Embryonic facial prominence (tissue), 1 donor: Measurements from ENCODE around the gene OPA3.
A peak's percentile ranks its signal among the peaks of the same experiment; 100 is the strongest.

Experiments used
- DNase-seq: peaks from one replicate; pipeline ENCODE4 v3.0.0-alpha.2; 2016; ENCODE audit errors: extremely low spot score

Gene OPA3

GRCh38 chr19:45567609-45568008 is 17.0 kb downstream of the OPA3 start:
- DNase-seq, result no peak

DNA sequence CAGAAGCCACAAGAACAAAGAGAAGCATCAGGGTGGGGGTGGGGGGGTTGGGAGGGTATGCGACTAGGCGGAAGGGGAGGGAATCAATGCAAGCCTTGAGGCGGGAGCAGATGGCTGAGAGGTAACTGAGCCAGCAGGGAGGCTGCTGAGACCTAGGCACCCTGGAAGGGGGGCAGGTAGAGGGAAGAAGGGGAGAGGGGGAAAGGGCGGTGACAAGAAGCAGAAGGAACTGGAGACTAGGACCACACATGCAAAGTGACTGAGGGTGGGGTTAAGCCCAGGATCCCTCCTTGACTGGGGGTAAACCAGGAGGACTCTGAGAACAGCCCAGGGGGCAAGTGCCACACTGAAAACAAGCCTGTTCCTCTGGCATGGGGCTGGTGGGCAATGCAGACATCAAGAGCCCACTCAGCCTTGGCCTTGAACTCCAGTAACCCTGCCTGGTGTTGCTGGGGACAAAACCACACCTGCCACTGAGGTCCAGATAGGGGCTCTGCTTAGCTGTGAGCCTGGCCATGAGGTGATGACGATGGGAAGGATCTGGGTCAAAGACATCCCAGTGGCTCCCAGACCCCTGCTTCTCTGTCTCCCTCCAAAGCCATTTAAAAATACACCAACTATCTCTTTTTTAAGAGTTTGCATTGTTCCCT is 20.3 kb downstream of the OPA3 start:
- no peak for DNase-seq

GRCh38 chr19:45560686-45561085 is 23.9 kb downstream of the OPA3 start:
- DNase-seq, result no peak

DNA sequence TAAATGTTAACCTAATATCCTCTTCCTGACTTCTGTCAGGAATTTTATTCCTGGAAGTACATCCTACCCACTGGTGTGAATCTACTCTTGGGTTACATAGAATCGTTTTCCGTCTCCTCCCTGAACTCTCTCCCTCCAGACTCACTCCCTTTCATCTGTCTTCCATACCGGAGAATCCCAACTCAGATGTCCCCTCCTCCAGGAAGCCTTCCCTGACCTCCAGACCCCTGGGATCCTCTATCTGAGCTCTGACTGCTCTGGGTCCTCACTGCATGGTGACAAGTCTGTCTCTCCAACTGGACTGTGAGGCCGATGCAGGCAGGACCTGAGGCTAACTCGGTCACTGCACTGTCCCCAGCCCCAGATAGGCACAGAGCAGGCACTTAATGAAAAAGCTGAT is 24.6 kb downstream of the OPA3 start:
- DNase-seq, result no peak

DNA sequence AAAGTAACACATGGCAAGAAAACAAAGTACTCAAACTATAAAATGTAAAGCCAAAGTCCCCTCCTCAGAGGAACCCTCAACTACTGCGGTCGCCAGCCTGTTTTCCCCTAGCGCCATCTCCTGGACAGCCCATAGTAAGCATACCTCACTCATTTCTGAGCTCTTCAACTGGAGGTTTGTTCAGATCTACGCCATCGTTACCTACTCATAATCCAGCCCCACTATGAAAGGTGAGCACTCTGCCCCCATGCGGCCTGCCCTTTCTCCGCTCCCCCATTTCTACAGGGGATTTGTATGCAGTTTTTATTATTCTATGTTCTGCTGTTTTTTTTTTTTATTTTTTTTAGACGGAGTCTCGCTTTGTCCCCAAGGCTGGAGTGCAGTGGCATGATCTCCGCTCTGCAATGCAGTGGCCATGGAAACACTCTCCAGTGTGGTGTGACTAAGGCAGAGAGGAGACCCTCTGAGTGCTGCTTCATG is 26.2 kb downstream of the OPA3 start:
- DNase-seq, result peak; percentile 16

DNA sequence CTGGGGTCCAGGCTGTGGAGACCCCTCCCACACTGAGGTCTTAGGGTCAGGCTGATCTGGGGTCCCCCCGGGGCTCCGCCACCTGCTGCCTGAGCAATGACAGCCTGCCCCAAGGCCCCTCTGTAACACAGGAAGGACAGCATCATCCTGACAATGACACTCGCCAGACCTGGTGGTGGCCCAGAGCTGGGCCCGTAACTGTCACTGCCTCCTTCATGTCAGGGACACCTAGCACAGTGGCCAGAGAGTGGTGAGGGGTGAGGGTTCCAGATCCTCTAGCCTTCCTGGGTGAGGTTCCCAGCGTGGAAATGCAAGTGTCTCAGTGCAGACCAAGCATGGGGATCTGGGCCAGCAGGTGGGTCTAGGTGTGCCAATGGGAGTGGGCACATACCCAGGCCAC is 27.8 kb downstream of the OPA3 start:
- DNase-seq, result no peak

DNA sequence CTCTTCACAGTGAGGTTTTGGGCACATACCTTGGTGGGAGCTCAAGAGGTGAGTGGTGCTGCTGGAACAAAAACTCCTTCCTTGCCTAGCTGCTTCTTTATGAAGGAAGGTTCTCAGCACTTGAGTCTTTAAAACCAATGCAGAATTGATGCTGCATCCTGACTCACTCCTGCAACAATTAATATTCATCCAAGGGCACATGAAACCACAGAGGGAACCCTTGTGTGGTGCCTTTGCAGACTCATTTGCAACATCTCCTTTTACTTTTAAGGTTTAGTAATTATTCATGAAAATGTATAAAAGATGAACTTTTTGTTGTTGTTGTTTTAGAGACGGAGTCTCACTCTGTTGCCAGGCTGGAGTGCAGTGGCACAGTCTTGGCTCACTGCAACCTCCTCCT is 30.1 kb downstream of the OPA3 start:
- DNase-seq, result no peak

- DNase-seq, result no peak
Measured at GRCh38 chr19:45553464-45553863, 31.1 kb downstream of the OPA3 start.

DNA sequence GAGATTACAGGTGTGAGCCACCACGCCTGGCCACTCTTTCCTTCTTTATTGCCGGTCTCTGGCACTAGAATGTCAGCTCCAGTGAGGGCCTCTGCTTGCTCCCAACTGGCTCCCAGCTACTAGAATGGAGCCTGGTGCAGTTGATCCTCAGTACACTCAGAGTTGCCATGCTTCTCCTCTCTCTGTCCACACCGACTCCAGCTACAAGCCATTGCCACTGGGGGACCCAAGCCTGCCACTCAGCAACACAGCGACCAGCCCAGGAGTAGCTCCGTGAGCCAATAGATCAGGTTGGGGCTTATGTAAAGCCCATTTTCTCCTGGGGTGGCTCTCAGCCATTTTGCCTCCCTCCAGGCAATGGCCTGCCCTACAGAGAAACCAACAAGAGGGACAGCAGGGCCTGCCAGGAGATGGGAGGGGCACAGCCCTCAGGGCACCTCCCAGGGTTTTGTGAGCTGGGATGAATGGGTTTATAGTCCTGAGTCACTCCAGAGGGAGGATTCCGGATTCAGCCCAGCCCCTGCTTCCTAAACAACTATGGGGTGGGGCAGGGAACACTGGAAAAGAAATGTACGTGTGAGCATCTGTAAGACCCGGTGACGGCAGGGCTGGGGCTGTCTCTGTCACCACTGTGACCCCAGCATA is 36.5 kb downstream of the OPA3 start:
- no peak for DNase-seq

DNA sequence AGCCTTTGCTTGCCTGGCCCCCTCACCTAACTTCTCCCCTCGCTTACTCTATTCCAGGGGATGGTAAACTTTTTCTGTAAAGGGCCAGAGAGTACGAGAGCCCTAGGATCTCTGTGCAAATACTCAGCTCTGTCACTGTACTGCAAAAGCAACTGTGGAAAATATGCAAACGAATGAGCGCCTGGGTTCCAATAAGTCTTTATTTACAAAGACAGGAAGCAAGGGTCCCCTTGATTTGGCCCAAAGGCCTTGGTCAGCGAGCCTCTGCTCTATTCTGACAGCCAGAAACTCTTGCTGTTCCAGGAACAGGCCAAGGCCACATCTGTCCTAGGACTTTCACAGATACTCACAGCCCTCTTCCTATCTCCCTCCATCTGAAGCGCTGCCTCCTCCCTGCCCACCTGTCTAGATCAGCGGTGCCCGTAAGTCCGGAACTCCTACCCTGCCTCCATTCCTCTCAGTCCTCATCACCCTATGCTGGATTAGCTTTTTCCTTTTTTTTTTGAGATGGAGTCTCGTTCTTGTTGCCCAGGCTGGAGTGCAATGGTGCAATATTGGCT is 37.3 kb downstream of the OPA3 start:
- no peak for DNase-seq

- DNase-seq, result no peak
Measured at GRCh38 chr19:45542234-45542668, 42.4 kb downstream of the OPA3 start.

GRCh38 chr19:45539459-45539858 is 45.1 kb downstream of the OPA3 start:
- DNase-seq, result no peak

DNA sequence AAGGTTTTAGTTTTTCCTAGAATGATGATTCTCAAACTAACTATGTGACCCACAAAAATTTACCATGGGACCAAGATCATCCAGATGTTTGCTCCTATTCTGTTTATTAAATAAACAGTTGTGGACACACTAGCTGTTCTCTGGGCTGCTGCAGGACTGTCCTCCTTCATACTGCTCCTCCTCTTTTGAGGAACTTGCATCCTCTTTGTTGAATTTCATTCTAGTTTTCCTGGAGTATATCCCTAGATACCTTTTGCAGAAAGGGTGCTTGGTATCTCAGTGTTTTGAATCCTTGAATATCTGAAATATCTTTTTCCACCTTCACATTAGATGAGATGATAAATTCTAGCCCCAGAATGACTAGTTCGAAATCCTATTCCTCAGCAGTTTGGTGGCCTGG is 53.3 kb downstream of the OPA3 start:
- DNase-seq, result no peak

DNA sequence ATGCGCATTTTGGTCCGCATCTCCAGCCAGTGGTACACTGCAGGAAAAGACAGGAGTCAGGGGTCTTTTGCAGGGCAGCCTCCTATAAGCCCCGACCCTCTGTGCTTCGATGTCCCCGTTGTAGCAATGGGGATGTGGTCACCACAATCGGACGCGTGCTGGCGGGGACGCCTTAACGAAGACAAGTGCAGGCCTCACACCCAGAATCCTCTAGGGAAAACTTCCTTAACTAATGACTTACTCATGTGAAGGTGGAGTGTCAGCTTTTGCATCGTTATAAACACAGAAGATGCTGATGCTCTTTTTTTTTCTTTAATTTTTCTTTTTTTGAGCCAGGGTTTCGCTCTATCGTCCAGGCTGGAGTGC is 55.2 kb downstream of the OPA3 start:
- no peak for DNase-seq

DNA sequence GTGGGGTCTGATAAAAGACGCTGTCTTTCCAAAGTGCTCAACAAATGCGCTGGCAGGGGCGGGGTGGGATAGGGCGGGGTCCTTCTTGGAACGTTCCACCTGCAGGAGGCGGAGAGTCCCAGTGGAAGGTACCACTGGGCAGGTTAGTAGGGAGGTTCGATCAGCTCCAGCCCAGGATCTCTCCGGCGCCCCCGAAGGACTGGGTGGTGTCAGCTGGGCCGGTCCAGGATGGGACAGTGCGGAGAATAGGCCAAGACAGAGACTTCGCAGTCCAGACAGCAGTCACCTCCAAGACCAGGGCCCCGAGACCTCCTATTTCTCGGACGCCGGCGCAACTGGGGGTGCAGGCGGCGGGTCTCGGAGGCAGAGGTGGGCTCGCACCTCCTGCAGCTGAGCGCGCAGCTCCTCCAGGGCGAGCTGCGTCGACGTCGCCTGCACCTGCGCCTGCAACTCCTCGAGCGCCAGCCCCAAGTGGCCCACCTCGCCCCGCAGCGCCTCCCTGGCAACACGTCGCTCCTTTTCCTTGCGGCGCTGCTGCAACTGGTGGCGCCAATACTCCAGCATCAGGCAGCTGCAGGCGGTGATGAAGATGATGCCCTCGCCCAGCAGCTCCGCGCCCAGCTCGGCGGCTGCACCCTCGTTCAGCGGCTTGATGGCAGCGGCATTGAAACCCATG is 55.7 kb downstream of the OPA3 start:
- peak; percentile 36 for DNase-seq

GRCh38 chr19:45528149-45528743 is 56.4 kb downstream of the OPA3 start:
- DNase-seq, result no peak

- no peak for DNase-seq
Measured at GRCh38 chr19:45527731-45528130, 56.9 kb downstream of the OPA3 start.

DNA sequence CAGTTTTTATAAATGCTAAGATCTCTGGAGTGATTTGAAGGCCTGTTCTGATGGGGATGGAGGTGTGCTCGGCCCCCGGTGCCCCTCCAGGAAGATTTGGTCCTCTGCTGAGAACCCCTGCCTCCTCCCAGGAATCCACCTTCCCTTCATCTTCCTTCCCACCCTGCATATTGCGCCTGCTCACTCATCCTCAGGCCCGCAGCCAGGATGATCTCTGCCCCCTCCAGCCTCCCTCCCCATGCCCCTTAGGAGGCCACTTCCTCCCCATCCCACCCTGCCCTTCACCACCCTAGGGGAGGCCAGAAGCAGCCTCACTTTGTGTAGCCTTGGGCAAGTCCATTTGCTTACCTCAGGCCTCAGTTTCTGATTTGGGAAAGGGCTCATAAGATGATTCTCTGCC is 57.6 kb downstream of the OPA3 start:
- DNase-seq, result no peak

GRCh38 chr19:45526143-45526542 is 58.5 kb downstream of the OPA3 start:
- no peak for DNase-seq

GRCh38 chr19:45524575-45525129 is 60.0 kb downstream of the OPA3 start:
- DNase-seq, result no peak

DNA sequence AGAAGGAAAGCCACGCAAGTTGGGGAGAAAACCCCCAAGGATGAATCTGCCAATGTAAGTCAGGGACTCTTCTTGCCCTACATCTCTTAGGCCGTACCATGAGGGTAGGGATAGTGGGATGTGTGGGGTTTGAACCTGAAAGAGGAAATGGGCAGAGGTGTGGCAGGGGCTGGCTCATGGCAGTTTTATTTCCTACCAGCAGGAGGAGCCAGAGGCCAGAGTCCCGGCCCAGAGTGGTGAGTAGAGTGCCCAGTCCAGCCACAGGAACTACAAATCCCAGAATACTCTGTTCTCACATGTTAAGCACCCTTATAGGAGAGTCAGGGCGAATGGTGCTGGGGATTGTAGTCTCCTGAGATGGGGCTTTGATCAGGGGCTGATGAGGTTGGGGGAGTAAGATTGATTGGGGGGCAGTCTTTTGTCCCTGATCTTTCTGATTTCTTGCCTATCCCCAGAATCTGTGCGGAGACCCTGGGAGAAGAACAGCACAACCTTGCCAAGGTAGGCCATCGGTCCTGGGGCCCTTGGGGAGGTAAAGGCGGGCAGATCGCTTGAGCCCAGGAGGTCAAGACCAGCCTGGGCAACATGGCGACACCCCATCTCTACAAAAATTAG is 60.9 kb downstream of the OPA3 start:
- DNase-seq, result peak; percentile 84
